ENCODE measurements around the gene PROSER2.

GRCh38 chr10:11789306-11789705 is 33.9 kb upstream of the PROSER2 start:
- TF ChIP-seq CTCF (IDR thresholded peaks at IDR 0.05): no peak
- TF ChIP-seq POLR2A (IDR thresholded peaks at IDR 0.05): no peak
